GM23338 (cell line): ENCODE data around the gene MON2. TPM values are rescaled to one million over a fixed set of nuclear protein-coding genes. Genes with fewer than 3 reads are reported as not detected.
A peak's percentile ranks its signal among the peaks of the same experiment; 100 is the strongest.

Experiments
- ATAC-seq: fragments of 200-7000 bp; cut with Tn5 transposase; 3 replicates; pipeline ENCODE4 v1.9.1; 2020
- DNase-seq: peaks from one replicate; pipeline ENCODE4 v3.0.0-alpha.2; 2015; ENCODE audit warnings: low spot score
- H2AFZ ChIP-seq: fragments of 200-600 bp; sonication (generic); 2 replicates; pipeline ENCODE4 v1.8.0; 2016; ENCODE audit warnings: antibody characterized with exemption, mild to moderate bottlenecking, moderate library complexity
- H3F3A ChIP-seq: fragments of 200-600 bp; sonication (generic); replicated peaks from 2 replicates; pipeline ENCODE4 v1.8.0; 2017; ENCODE audit warnings: antibody characterized with exemption, mixed run types, low read depth
- H3K27ac ChIP-seq: fragments of 200-600 bp; sonication (generic); 2 replicates; pipeline ENCODE4 v1.6.1; 2016; ENCODE audit warnings: low read depth
- H3K27me3 ChIP-seq: fragments of 200-600 bp; sonication (generic); 2 replicates; pipeline ENCODE4 v1.8.0; 2016; ENCODE audit warnings: mild to moderate bottlenecking, mixed run types, moderate library complexity; ENCODE audit not compliant: insufficient read depth
- H3K36me3 ChIP-seq: fragments of 200-600 bp; sonication (generic); 2 replicates; pipeline ENCODE4 v1.8.0; 2016; ENCODE audit warnings: mild to moderate bottlenecking; ENCODE audit not compliant: insufficient read depth
- H3K4me1 ChIP-seq: fragments of 200-600 bp; sonication (generic); 2 replicates; pipeline ENCODE4 v1.8.0; 2016; ENCODE audit warnings: mild to moderate bottlenecking, moderate library complexity; ENCODE audit not compliant: insufficient read depth
- H3K4me2 ChIP-seq: fragments of 200-600 bp; sonication (generic); 2 replicates; pipeline ENCODE4 v1.7.1; 2017; ENCODE audit warnings: mixed run types
- H3K4me3 ChIP-seq: fragments of 200-600 bp; sonication (generic); 2 replicates; pipeline ENCODE4 v1.6.1; 2016; ENCODE audit warnings: mixed run types
- H3K79me2 ChIP-seq: fragments of 200-600 bp; sonication (generic); replicated peaks from 2 replicates; pipeline ENCODE4 v1.8.0; 2017; ENCODE audit warnings: mild to moderate bottlenecking; ENCODE audit not compliant: insufficient read depth
- H3K9me2 ChIP-seq: fragments of 200-600 bp; sonication (generic); 2 replicates; pipeline ENCODE4 v1.8.0; 2017; ENCODE audit not compliant: insufficient read depth
- H4K20me1 ChIP-seq: fragments of 200-600 bp; sonication (generic); replicated peaks from 2 replicates; pipeline ENCODE4 v1.8.0; 2017; ENCODE audit warnings: mild to moderate bottlenecking; ENCODE audit not compliant: insufficient read depth
- H3K27ac Mint-ChIP-seq: 2 replicates; pipeline ENCODE4 v1.8.0; 2020; ENCODE audit warnings: inconsistent platforms, mild to moderate bottlenecking, moderate library complexity, mixed read lengths
- H3K27me3 Mint-ChIP-seq: 3 replicates; pipeline ENCODE4 v1.8.0; 2022; ENCODE audit warnings: low read depth, mild to moderate bottlenecking, moderate library complexity, mixed read lengths, inconsistent platforms; ENCODE audit not compliant: insufficient read depth, poor library complexity
- H3K36me3 Mint-ChIP-seq: 3 replicates; pipeline ENCODE4 v1.8.0; 2021; ENCODE audit warnings: low read depth, mild to moderate bottlenecking, inconsistent platforms, moderate library complexity, mixed read lengths
- H3K4me1 Mint-ChIP-seq: 3 replicates; pipeline ENCODE4 v1.8.0; 2020; ENCODE audit warnings: mild to moderate bottlenecking, inconsistent platforms, mixed read lengths
- H3K4me3 Mint-ChIP-seq: 3 replicates; pipeline ENCODE4 v1.8.0; 2021; ENCODE audit warnings: moderate library complexity, mild to moderate bottlenecking, inconsistent platforms, mixed read lengths
- H3K9me3 Mint-ChIP-seq: 3 replicates; pipeline ENCODE4 v1.8.0; 2020; ENCODE audit warnings: moderate library complexity, mild to moderate bottlenecking, inconsistent platforms, mixed read lengths
- CREB1 ChIP-seq: fragments of 250-450 bp; sonication (Bioruptor Pico); IDR thresholded peaks from 2 replicates; pipeline ENCODE4 v1.5.0; 2020; ENCODE audit warnings: low read depth, mild to moderate bottlenecking, moderate library complexity
- EZH2 ChIP-seq: fragments of 200-600 bp; sonication (generic); IDR thresholded peaks from one replicate; pipeline ENCODE4 v1.8.0; 2017; ENCODE audit warnings: antibody characterized with exemption, mild to moderate bottlenecking, low read depth; ENCODE audit not compliant: unreplicated experiment
- JUNB ChIP-seq: IDR thresholded peaks from one replicate; pipeline ENCODE4 v1.6.1; 2016; ENCODE audit warnings: antibody characterized with exemption; ENCODE audit not compliant: unreplicated experiment
- STAT1 ChIP-seq: IDR thresholded peaks from one replicate; pipeline ENCODE4 v1.6.1; 2016; ENCODE audit warnings: antibody characterized with exemption; ENCODE audit not compliant: unreplicated experiment
- ZNF114 ChIP-seq: fragments of 250-450 bp; sonication (Bioruptor Pico); IDR thresholded peaks from 2 replicates; pipeline ENCODE4 v1.5.0; 2020; ENCODE audit warnings: mild to moderate bottlenecking, moderate library complexity
- ZNF462 ChIP-seq: fragments of 250-450 bp; sonication (Bioruptor Pico); IDR thresholded peaks from 2 replicates; pipeline ENCODE4 v1.5.0; 2020; ENCODE audit warnings: mild to moderate bottlenecking, moderate library complexity
- polyA plus RNA-seq: library from polyadenylated mRNA; unstranded; fragments of >200 nt; fragmentation: Nextera tagmentation; extraction: Ambion mirVana; gene quantifications from 2 replicates; pipeline ENCODE4 v1.2.1, GENCODE V29; 2016
- total RNA-seq: library from RNA; depleted of rRNA; stranded (reverse); fragments of >200 nt; shearing (Covaris generic); gene quantifications from 2 replicates; pipeline ENCODE4 v1.2.3, GENCODE V29; 2014
- TF ChIP-seq, protein P1 (sequence below), 2 experiments: fragments of 200-600 bp in 1 of 2; sonication (generic) in 1 of 2; conservative IDR thresholded peaks; 2 replicates each; pipeline versions ENCODE4 v1.5.1 to v1.6.1; 2016 to 2017; ENCODE audit warnings: antibody characterized with exemption in 2 of 2, low read depth in 2 of 2, mild to moderate bottlenecking in 2 of 2, moderate library complexity in 1 of 2
- TF ChIP-seq, protein P2 (sequence below): IDR thresholded peaks from one replicate; pipeline ENCODE4 v1.6.1; 2018; ENCODE audit warnings: antibody characterized with exemption; ENCODE audit not compliant: unreplicated experiment

The MON2 gene
- total and polyA plus RNA-seq, 2 experiments from 2014 or later: 11.0 to 27.3 TPM

DNA sequence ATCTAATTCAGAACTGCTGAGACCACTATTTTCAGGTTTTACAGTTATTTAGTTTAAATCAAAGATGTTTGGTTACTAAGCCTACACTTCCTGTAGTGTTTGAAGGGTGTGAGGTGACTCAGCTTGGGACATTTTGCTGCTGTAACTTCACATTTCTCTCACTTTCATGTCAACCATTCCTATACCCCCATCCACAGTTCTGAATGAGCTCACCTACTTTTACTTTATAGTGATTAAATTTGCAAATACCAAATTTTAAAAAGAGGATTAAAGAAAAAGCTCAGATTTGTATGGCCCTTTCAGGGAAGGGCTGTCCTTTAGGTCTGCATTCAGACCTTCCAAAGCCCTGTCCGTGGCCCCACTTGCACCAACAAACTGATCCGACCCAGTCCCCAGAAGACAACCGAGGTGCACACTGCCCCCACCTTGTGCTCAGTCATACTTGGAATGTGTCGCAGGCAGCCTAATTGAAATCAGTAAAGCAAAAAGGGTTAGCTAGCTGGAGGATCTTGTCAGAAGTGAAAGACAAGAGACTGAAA is 174.4 kb downstream of the MON2 start:
- no peaks in the 10 kb centered on the region for H3K9me2 ChIP-seq
- H3K4me1 ChIP-seq: peaks cover 35% of the 10 kb centered on the region
- TF ChIP-seq, protein P1, sequence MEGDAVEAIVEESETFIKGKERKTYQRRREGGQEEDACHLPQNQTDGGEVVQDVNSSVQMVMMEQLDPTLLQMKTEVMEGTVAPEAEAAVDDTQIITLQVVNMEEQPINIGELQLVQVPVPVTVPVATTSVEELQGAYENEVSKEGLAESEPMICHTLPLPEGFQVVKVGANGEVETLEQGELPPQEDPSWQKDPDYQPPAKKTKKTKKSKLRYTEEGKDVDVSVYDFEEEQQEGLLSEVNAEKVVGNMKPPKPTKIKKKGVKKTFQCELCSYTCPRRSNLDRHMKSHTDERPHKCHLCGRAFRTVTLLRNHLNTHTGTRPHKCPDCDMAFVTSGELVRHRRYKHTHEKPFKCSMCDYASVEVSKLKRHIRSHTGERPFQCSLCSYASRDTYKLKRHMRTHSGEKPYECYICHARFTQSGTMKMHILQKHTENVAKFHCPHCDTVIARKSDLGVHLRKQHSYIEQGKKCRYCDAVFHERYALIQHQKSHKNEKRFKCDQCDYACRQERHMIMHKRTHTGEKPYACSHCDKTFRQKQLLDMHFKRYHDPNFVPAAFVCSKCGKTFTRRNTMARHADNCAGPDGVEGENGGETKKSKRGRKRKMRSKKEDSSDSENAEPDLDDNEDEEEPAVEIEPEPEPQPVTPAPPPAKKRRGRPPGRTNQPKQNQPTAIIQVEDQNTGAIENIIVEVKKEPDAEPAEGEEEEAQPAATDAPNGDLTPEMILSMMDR (conservative IDR thresholded peaks at IDR 0.05; ENCODE audit: low read depth in 2 of 2): 0 out of 4 replicates have a peak, but pooled peaks of 1 of the 2 experiments have one; percentile 8
- TF ChIP-seq EZH2 (no peak), JUNB (no peak), STAT1 (no peak)
- no peaks in the 10 kb centered on the region; the same call in 2 of the 3 replicates for H3K9me3 Mint-ChIP-seq
- H3K4me2 ChIP-seq: 0 out of 2 replicates have a peak overlapping the region, but pooled peaks have one; percentile 25
- H3F3A ChIP-seq: no peaks in the 10 kb centered on the region
- no peak overlapping the region for H3K4me3 Mint-ChIP-seq
- H3K27ac Mint-ChIP-seq: no peak overlapping the region
- no peak overlapping the region for H2AFZ ChIP-seq
- DNase-seq: no peak
- H3K27me3 Mint-ChIP-seq: peaks cover 14% of the 10 kb centered on the region
- H3K79me2 ChIP-seq: no peaks in the 10 kb centered on the region
- peak; percentile 20; the same call in 1 of the 3 replicates for ATAC-seq
- no peak overlapping the region for H3K4me3 ChIP-seq
- H3K27ac ChIP-seq: no peak overlapping the region; the same call in 1 of the 2 replicates
- H3K27me3 ChIP-seq: no peaks in the 10 kb centered on the region
- no peaks in the 10 kb centered on the region; the same call in 2 of the 3 replicates for H3K36me3 Mint-ChIP-seq
- peaks cover 31% of the 10 kb centered on the region for H3K4me1 Mint-ChIP-seq
- H3K36me3 ChIP-seq: no peaks in the 10 kb centered on the region
- no peaks in the 10 kb centered on the region for H4K20me1 ChIP-seq

DNA sequence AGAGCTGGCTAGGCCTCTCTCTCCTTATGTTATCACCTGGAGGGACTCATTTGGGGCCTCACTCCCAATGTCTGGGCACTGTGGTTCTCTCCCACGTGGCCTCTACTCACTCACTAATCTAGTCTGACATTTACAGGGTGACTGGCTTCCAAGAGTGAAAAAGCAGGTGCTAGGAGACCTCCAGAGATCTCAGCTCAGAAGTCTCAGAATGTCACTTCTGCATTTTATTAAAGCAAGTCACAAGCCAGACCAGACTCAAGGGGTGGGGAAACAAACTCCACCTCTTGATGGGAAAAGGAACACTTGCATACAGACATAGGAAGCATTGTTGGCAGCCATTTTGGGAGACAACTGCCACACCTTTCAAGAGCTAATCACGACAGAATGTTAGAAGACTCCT is 175.9 kb downstream of the MON2 start:
- Histone ChIP-seq H3K27me3 (no peaks in the 10 kb centered on the region), H4K20me1 (no peaks in the 10 kb centered on the region), H3K36me3 (no peaks in the 10 kb centered on the region), H3K9me2 (no peaks in the 10 kb centered on the region), H3K79me2 (no peaks in the 10 kb centered on the region), H3K4me3 (no peak overlapping the region), H3K4me2 (no peak overlapping the region), H3K4me1 (peaks cover 38% of the 10 kb centered on the region), H3K27ac (no peak overlapping the region), H2AFZ (no peak overlapping the region), H3F3A (no peaks in the 10 kb centered on the region)
- no peak overlapping the region for H3K4me3 Mint-ChIP-seq
- H3K9me3 Mint-ChIP-seq: no peaks in the 10 kb centered on the region
- H3K4me1 Mint-ChIP-seq: peaks cover 46% of the 10 kb centered on the region
- H3K27ac Mint-ChIP-seq: no peak overlapping the region
- peaks cover 16% of the 10 kb centered on the region for H3K27me3 Mint-ChIP-seq
- no peak for ATAC-seq
- DNase-seq: no peak
- peaks cover 15% of the 10 kb centered on the region for H3K36me3 Mint-ChIP-seq
- no peak for TF ChIP-seq STAT1
- no peak for TF ChIP-seq CREB1 (CRISPR knock-in tag)
- TF ChIP-seq ZNF114 (CRISPR knock-in tag): no peak
- no peak for TF ChIP-seq ZNF462 (CRISPR knock-in tag)
- TF ChIP-seq EZH2: no peak
- TF ChIP-seq, protein P2, sequence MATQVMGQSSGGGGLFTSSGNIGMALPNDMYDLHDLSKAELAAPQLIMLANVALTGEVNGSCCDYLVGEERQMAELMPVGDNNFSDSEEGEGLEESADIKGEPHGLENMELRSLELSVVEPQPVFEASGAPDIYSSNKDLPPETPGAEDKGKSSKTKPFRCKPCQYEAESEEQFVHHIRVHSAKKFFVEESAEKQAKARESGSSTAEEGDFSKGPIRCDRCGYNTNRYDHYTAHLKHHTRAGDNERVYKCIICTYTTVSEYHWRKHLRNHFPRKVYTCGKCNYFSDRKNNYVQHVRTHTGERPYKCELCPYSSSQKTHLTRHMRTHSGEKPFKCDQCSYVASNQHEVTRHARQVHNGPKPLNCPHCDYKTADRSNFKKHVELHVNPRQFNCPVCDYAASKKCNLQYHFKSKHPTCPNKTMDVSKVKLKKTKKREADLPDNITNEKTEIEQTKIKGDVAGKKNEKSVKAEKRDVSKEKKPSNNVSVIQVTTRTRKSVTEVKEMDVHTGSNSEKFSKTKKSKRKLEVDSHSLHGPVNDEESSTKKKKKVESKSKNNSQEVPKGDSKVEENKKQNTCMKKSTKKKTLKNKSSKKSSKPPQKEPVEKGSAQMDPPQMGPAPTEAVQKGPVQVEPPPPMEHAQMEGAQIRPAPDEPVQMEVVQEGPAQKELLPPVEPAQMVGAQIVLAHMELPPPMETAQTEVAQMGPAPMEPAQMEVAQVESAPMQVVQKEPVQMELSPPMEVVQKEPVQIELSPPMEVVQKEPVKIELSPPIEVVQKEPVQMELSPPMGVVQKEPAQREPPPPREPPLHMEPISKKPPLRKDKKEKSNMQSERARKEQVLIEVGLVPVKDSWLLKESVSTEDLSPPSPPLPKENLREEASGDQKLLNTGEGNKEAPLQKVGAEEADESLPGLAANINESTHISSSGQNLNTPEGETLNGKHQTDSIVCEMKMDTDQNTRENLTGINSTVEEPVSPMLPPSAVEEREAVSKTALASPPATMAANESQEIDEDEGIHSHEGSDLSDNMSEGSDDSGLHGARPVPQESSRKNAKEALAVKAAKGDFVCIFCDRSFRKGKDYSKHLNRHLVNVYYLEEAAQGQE: no peak
